GM12878 (cell line): Measurements from ENCODE around the gene ADGRG7. TPM values are rescaled to one million over a fixed set of nuclear protein-coding genes. Genes with fewer than 3 reads are reported as not detected.

Experiments used
- BCLAF1 ChIP-seq: fragments of 450-650 bp; IDR thresholded peaks from 2 replicates; pipeline ENCODE4 v1.6.1; 2017; ENCODE audit warnings: antibody characterized with exemption, mild to moderate bottlenecking, moderate library complexity
- BHLHE40 ChIP-seq, 2 experiments: fragments of 450-650 bp in 1 of 2; IDR thresholded peaks; 2 replicates each; pipeline ENCODE4 v1.6.1; 2011 to 2017; ENCODE audit warnings: low read depth in 2 of 2, borderline replicate concordance in 1 of 2, improper control_type of control experiment in 1 of 2, low read length in 1 of 2, mild to moderate bottlenecking in 1 of 2
- BRCA1 ChIP-seq: IDR thresholded peaks from 2 replicates; pipeline ENCODE4 v1.6.1; 2011; ENCODE audit warnings: low read depth, low read length, improper control_type of control experiment
- GABPA ChIP-seq: IDR thresholded peaks from 2 replicates; pipeline ENCODE4 v1.6.1; 2014; ENCODE audit warnings: antibody characterized with exemption, low read depth, mild to moderate bottlenecking, inconsistent platforms
- MLLT1 ChIP-seq: fragments of 450-650 bp; IDR thresholded peaks from 2 replicates; pipeline ENCODE4 v1.6.1; 2016; ENCODE audit warnings: mild to moderate bottlenecking
- MXI1 ChIP-seq: fragments of 150-350 bp; IDR thresholded peaks from 2 replicates; pipeline ENCODE4 v1.6.1; 2011; ENCODE audit warnings: low read depth, mild to moderate bottlenecking, inconsistent platforms, low read length, improper control_type of control experiment
- MYC ChIP-seq: IDR thresholded peaks from 2 replicates; pipeline ENCODE4 v1.6.1; 2011; ENCODE audit warnings: mild to moderate bottlenecking, low read length, moderate library complexity, inconsistent platforms; ENCODE audit not compliant: insufficient read depth, insufficient replicate concordance, insufficient read length, severe bottlenecking
- PKNOX1 ChIP-seq: fragments of 450-650 bp; IDR thresholded peaks from 2 replicates; pipeline ENCODE4 v1.6.1; 2016; ENCODE audit warnings: mild to moderate bottlenecking
- POLR2AphosphoS2 ChIP-seq: IDR thresholded peaks from 2 replicates; pipeline ENCODE4 v1.6.1; 2011; ENCODE audit warnings: low read depth, mild to moderate bottlenecking, low read length, improper control_type of control experiment, moderate library complexity
- REST ChIP-seq: IDR thresholded peaks from 2 replicates; pipeline ENCODE4 v1.6.1; 2012; ENCODE audit warnings: mild to moderate bottlenecking, low read depth, low read length
- SKIL ChIP-seq: fragments of 450-650 bp; IDR thresholded peaks from 2 replicates; pipeline ENCODE4 v1.6.1; 2017; ENCODE audit warnings: mild to moderate bottlenecking, low read depth, inconsistent platforms; ENCODE audit not compliant: poor library complexity, severe bottlenecking
- SMAD1 ChIP-seq: fragments of 450-650 bp; IDR thresholded peaks from 2 replicates; pipeline ENCODE4 v1.6.1; 2018; ENCODE audit warnings: mild to moderate bottlenecking, low read depth; ENCODE audit not compliant: partially characterized antibody
- STAT1 ChIP-seq: fragments of 450-650 bp; conservative IDR thresholded peaks from 2 replicates; pipeline ENCODE4 v1.6.1; 2014; ENCODE audit warnings: antibody characterized with exemption, mild to moderate bottlenecking
- SUPT20H ChIP-seq: IDR thresholded peaks from 2 replicates; pipeline ENCODE4 v1.6.1; 2011; ENCODE audit warnings: low read depth, mild to moderate bottlenecking, low read length, moderate library complexity, borderline replicate concordance; ENCODE audit not compliant: control insufficient read depth
- polyA plus RNA-seq, 11 experiments: library from polyadenylated mRNA; depleted of rRNA in 4 of 11; unstranded in 6 of 11; stranded (reverse) in 5 of 11; fragments of >200 nt; fragmentation: Nextera tagmentation in 4 of 11; fragmentation: Illumina TruSeq in 1 of 11; extraction: Ambion mirVana in 4 of 11; extraction: Trizol in 1 of 11; gene quantifications; 1 replicate in 1 of 11; 2 replicates in 10 of 11; pipeline versions ENCODE4 v1.2.1 to v1.2.3, GENCODE V29; 2011 to 2016; ENCODE audit warnings: inconsistent platforms in 2 of 11, missing spikeins in 2 of 11, low read depth in 1 of 11
- total RNA-seq, 4 experiments: library from RNA; depleted of rRNA in 3 of 4; stranded (reverse); fragments of >200 nt in 3 of 4; fragmentation: Illumina TruSeq in 1 of 4; extraction: Trizol in 1 of 4; gene quantifications; 2 replicates each; pipeline versions ENCODE4 v1.2.1 to v1.2.3, GENCODE V29; 2013 to 2021

Gene ADGRG7
- total and polyA plus RNA-seq, 10 of the 15 experiments (the other 5 are each of a cell fraction or from before 2014, with no cell fraction given), result 0.02 to 0.21 (median 0.14) TPM; not detected in 7

GRCh38 chr3:100600181-100601042, 9.0 kb upstream of the ADGRG7 start (continued):
- TF ChIP-seq SKIL (no peak), MYC (no peak), PKNOX1 (no peak), BCLAF1 (no peak), BRCA1 (no peak), POLR2AphosphoS2 (no peak), STAT1 (no peak), GABPA (no peak), SUPT20H (no peak), MLLT1 (0 out of 2 replicates have a peak, but pooled peaks have one; percentile 22), MXI1 (no peak), BHLHE40 (IDR thresholded peaks at IDR 0.05; ENCODE audit: borderline replicate concordance in 1 of 2, low read depth in 2 of 2, low read length in 1 of 2) (peak in 1 of 2 experiments; percentile 59; a peak in 1 of 4 replicates), SMAD1 (peak; percentile 78), REST (no peak)
